ENCODE results near the gene CDH4. TPM values are rescaled to one million over a fixed set of nuclear protein-coding genes. Genes with fewer than 3 reads are reported as not detected.

CDH4 gene
- total RNA-seq, 1 donor from 2014 or later, result under 0.01 TPM

DNA sequence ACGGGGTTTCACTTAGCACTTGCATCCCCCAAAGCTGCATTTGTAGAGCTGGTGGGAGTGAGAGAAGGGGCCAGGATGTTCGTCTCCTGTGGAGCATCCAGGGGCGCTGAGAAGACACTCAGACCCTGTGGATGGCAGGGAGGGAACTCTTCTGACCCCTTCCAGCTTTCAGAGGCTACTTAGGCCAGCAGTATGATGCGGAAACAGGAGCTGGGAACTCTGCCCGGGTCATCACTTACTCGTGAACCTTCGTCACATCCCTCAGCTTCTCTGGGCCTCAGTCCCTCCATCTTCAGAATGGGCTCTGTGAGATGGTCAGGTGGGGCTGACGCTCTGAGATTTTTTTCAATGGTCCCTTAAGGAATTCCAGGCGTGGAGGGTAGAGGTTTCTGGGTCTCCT lies 585.1 kb downstream of the CDH4 start:
- no peak for DNase-seq (ENCODE audit: low read depth in 2 of 2)

DNA sequence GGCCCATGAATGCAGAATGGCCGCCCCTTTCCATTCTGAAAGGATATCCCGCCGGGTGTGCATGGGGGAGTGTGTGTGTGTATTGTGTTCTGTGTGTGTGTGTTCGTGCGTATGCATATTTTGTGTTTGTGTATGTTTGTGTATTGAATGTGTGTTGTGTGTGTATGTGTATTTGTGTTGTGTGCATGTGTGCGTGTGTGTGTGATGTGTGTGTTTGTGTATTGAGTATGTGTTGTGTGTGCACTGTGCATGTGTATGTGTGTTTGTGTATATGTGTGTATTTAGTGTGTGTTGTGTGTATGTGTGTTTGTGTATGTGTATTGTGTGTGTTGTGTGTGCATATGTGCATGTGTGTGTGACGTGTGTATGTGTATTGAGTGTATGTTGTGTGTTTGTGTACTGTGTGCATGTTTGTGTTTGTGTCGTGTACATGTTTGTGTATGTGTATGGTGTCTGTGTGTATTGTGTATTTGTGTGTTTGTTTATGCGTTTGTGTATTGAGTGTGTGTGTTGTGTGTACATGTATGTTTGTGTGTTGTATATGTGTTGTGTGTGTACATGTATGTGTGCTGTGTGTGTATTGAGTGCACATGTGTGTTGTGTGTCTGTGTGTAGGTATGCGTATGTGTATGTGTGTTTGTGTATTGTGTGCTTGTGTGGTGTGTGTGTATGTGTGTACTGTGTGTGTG lies 587.3 kb downstream of the CDH4 start:
- no peak for DNase-seq (ENCODE audit: low read depth in 2 of 2)

DNA sequence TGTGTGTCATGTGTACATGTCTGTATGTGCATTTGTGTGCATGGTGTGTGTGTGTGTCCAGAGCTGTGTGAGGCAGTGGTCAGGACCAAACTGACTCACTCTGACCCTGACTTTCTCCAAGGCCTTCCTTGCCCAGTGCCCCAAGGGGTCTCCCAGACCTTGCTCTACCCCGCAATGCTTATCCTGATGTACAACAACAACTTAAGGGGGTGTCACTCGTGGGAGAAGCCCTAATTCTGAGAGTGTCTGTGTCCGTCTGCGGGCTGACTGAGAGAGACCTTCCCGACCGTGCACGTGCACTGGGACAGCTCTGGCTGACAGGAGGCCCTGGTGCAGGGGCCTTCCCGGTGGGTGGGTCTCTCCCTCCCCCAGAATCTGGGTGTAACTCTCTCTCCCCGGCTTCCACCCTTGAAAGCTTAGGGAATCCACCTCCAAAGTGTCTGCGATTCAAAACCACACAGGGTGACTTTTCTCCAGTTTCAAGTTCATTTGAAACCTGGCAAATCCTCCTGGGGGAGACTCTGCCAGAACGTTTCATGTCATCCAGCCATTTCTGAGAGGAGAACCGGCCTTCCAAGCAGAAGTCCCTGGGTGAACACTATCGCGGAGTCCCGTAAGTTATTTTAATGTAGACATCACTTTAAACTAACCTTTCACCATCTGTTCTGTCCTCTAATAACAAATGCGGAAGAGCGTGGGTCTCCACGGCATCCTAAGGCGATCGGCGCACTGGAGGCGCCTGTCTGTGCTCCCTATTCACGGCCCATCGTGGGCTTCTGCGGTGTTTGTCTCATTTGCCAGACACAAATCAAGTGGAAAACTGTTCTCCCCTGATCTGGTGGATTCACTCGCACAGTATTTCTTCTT lies 588.1 kb downstream of the CDH4 start:
- DNase-seq (ENCODE audit: low read depth in 2 of 2), result no peak

DNA sequence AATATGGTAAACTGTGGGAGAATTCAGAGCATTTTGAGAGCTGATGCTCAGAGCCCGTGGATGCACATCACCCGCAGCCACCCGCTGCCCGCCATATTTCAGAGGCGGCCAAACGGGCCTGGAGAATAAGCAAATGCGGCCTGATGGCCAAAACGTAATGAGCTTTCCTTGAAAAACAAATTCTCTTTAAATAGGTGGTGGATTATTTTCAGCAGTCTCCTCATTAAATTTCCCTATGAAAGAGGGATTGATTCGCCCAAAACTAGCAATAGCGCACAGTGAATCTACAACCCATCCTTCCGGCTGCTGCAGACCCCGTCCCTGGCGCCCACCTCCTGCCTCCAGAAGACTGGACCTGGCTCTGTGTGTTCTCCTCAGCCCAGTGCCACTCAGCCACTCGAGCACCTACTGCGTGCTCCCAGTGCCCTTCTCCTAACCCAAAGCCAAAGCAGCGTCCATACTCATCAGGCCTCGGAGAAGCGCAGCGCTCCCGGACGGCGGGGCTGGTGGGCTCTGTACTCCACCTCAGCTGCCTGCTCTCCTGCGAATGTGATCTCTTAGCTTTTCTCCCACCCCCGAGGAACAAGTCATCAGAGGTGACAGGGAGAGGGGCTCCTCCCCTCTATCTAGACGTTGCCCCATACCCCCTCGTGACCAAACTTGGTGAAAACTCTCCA lies 588.9 kb downstream of the CDH4 start:
- DNase-seq (ENCODE audit: low read depth in 2 of 2), result no peak

DNA sequence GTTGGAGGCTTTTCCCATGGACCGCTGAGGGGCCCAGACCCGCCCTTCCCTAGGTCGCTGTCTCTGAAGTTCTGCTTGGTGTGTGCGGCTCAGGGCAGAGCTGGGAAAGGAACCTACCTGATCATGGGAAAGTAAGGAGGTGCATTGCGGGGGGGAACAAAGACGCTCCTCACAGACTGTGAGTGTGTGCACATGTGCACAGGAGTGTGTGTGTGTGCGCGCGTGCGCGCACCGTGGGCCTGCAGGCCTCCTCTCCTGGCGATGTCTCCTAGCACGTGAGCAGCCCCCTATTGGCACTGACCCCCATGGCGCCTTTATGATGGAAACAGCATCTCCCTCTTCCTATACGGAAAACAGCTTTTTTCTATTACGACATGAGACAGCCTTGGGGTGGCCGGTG lies 589.5 kb downstream of the CDH4 start:
- no peak for DNase-seq (ENCODE audit: low read depth in 2 of 2)

DNA sequence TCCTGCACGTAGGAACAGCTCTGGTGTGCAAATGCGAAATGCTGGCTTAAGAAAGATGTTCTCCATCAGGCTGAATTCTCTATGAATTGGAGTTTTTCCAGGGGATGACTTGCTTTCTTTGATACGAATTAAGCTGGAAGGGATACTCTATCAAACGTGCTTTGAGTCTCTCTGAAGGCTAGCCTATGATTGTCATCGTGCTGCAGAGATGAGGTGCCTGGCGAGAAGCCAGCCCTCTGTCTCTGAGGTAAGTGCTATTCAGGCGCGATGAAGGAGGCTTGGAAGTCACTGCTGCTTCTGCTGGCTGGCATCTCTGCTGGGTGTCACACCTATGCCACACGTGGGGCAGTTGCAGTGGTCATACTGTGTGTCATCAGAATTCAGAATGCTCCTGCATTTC lies 589.9 kb downstream of the CDH4 start:
- DNase-seq (ENCODE audit: low read depth in 2 of 2), result no peak

DNA sequence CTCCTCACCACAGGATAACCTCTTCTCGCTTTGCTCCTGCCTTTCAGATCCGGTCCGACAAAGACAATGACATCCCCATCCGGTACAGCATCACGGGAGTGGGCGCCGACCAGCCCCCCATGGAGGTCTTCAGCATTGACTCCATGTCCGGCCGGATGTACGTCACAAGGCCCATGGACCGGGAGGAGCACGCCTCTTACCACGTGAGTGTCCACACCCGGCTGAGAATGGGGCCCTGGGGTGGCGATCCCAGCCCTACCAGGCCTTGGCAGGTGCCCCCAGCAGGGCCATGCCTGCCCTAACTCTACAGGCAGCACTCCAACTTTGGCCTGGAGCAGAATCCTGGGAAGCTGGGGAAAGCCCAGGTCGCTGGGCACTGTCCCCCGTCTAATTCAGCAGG lies 592.6 kb downstream of the CDH4 start:
- DNase-seq (ENCODE audit: low read depth in 2 of 2), result no peak

DNA sequence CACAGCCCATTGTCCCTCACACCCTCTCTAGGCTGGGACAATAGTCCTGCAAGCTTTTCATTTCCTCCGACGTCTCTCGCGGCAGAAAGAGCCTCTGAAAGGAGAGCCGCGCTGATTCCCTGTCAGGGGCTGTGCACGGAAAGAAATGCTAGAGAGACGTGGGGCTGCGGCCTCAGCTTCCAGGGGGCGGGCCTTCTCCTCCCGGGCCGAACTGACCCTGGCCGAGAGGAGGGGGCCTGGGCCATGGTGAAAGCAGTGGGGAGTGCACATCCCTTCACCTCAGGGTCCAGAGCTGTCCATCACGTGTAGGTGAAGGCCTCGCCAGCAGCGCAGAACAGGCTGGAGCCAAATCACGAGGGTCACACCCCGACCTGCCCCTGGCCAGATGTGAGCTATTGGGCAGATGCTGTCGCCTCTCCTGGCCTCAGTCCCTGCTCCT lies 593.2 kb downstream of the CDH4 start:
- DNase-seq (ENCODE audit: low read depth in 2 of 2), result no peak

DNA sequence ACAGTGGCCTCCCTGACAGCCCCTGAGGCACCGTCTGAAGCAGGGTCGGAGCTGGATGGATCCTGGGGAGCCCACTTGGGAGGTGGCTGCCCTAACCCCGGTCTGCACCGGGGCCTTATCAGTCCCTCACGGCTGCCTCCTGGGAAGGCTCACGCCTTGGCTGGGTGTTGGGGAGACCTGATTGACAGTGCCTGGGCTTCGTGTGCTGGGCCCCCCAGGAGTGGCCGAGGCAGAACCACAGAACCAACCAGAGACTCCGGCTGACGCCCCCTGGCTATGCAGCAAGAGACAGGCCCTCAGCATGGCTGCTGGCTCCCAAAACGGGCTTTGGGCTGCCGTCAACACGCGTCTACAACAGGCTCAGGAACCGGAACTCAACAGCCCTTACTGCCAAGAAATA lies 594.0 kb downstream of the CDH4 start:
- no peak for DNase-seq (ENCODE audit: low read depth in 2 of 2)

DNA sequence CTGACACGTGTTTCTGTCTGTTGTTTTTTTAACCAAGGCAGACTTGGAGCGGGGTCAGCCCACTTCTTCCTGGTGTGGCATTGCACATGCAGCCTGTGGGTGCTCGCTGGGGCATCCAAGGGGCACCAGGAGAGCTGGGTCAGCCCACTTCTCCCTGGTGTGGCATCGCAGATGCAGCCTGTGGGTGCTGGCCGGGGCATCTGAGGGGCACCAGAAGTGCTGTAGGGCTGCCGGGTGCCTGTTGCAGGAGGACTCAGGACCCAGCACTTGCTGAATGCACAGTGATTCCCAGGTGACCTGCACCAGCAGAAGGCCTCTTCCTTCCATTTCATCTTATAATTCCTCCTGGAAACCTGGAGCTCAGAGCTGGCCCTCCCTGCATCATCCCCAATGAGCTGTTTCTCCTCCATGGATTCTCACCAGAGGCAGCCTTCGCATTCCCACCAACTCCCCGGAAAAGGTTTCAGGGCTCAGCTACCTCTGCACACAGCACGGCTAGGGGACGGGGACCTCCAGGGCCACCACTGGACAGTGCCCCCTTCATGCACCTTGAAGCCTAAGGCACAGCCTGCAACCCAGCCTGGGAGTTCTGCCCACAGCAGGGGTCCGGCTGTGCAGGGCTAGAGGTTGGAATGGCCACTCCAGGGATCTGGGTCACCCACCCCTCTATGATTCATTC lies 594.8 kb downstream of the CDH4 start:
- no peak for DNase-seq (ENCODE audit: low read depth in 2 of 2)

DNA sequence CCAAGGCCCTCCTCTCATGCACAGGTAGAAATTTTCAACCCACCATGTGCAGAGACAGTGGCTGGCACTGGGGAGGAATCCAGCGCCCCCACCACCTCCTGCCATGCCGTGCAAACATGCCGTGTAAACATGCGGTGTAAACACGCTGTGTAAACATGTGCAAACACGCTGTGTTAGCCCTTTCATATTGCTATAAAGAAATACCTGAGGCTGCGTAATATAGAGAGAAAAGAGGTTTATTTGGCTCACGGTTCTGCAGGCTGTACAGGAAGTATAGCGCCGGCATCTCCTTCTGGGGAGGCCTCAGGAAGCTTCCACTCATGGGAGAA lies 595.3 kb downstream of the CDH4 start:
- no peak for DNase-seq (ENCODE audit: low read depth in 2 of 2)

DNA sequence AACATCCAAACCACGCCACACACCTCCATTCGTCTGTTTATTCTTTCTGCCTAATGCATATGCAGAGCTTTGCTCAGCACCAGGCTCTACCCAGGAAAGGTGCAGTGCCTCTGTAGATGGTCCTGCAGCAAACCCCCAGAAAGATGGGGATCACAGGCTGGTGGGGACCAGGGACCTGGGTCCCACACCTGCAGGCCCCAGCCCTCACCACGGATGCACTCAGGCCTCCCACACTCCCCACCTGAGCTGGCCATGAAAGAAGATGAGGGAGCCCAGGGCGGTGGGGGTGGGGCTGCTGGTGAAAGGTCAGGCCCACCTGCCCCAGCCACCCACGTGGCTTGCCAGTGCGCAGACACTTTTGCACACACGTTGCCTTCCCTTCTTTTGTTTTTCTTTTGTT lies 595.9 kb downstream of the CDH4 start:
- DNase-seq (ENCODE audit: low read depth in 2 of 2), result no peak

DNA sequence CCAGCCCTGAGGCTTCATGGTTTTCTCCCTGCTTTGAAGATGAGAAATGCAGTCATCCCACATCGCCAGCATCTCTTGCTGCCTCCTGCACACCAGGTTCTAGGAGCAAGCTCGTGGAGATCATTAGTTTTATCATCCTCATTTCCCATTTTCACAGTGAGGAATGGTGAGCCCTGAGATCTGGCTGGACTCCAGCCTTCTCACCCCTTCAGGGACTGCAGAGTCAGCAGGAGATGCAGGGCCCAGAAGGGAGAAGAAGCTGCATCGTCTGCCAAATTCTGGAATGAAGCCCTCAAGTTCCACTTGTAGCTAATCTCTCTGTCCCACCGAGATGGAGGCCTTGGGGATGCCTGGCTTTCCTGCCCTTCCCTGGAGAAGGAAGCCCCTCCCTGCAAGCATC lies 596.8 kb downstream of the CDH4 start:
- no peak for DNase-seq (ENCODE audit: low read depth in 2 of 2)

DNA sequence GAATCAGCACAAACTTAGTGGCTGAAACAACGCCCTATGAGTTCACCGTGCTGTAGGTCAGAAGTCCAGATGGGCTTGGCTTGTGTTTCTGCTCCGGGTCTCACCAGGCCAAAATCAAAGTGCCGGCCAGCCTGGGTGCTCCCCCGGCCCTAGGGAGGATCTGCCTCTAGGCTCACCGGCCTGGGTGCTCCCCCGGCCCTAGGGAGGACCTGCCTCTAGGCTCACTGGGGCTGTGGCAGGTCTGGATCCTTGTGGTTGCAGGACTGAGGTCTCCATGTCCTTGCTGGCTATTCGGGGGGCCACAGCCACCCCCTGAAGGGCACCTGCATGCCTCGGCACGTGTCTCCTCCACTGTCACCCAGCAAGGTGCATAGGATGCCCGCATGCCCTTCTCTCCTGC lies 597.3 kb downstream of the CDH4 start:
- no peak for DNase-seq (ENCODE audit: low read depth in 2 of 2)

DNA sequence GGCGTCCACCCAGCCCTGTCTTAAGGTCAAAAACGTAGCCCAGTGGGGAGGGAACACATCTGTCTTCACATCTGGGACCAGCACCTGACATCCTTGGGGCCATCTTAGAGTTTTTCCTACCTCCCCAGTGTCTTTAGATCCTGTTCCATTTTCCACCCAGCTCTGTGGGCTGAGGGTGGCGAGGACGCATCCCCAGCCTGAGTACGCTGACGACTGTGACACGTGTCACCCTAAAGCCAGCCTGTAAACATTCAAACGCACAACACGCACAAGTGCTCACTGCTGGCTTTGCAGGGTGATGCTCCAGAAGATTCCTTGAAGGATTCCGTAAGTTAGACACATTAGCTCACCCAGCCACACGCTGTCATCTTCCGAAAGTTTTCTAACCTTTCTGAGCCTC lies 597.8 kb downstream of the CDH4 start:
- DNase-seq (ENCODE audit: low read depth in 2 of 2), result no peak

DNA sequence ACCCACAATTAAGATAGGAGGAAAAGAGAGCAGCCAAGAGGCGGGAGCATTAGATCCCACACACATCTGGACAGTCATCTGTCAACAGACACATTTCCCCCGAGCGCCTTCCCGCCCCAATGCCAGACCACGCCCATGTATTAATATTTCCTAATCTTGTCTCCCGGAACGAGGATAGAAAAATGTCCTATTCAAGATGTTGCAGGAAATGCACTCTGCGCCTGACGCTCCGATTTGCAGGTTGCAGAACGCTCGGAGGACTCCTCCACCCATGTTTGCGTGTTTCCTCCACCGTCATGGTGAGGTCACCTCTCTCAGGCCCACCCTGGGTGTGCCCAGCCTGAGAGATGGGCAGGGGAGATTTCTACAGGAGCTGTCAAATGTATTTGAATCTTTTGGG lies 598.4 kb downstream of the CDH4 start:
- DNase-seq (ENCODE audit: low read depth in 2 of 2), result no peak

DNA sequence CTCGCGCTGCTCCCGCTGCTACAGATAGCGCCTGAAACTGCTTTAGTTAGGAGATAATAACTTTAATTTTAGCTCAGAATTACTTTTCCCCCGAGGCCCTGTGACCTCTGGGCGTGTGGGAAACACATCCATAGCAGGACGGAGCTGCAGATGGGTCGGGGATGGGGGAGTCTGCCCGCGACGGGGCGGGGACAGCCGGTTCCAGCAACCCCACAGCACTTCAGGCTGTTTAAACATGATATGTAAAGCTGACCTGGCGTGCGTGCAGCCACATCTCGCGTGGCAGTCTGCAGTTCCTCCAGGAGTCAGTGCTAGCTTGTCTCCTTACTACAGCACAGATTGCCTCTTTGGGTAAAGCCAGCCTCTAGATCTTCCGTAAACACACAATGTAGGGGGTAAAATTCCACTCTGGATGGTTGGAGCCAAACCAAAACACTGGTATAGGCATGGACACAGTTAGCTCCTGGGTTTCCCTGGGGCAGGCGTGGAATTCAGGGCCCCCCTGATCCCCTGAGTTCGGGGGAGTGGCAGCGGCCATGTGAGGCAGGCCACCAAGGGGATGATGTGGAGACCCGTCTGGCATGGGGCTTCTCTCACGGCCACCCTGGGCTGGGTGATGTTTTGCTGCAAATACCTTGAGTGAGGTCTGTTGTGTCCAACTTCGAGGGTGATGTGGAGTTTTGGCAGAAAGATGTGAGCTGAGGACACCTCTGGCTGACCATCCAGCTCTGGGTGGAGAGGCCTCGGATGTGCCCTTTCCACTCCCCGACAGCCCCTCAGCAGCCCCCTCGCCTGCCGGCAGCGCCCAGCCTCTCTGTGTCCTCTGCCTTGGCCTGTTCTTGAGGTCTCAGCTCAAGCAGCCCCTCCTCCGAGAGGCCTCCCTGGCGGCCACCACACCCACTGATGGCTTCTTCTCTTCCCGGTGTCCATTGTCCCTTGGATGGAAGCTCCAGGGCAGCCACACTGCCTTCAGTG lies 599.2 kb downstream of the CDH4 start:
- DNase-seq (ENCODE audit: low read depth in 2 of 2), result no peak

DNA sequence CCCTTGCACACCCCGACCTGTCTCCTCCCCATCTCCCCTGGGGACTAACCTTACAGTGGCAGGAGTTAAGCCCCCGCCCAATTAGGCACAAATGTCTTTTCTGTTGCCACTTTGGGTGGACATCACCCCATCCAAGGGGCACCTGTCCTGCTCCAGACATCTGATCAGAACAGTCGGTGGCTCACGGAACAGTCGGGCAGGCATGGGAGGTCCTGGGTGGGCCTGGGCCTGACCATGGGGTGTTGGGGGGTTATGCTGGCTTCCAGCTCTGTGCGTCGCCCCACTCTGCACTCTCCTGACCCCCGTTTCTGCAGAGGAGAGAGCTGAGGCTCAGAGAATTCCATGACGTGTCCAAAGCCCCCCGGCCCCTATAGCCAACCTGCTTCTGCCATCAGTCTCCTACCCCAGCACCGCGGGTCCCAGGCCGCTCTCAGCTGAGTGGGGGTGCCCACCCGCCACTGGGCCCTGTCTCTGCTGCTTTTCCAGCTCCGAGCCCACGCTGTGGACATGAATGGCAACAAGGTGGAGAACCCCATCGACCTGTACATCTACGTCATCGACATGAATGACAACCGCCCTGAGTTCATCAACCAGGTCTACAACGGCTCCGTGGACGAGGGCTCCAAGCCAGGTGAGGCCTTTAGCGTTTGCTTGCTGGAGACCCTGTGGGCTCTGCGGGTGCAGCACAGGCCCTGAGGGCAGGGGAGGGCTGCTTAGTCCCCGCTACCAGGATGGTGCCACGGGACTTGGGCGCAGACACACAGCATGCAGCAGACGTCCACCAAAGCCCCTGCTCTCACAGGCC lies 600.4 kb downstream of the CDH4 start:
- DNase-seq (ENCODE audit: low read depth in 2 of 2), result no peak

DNA sequence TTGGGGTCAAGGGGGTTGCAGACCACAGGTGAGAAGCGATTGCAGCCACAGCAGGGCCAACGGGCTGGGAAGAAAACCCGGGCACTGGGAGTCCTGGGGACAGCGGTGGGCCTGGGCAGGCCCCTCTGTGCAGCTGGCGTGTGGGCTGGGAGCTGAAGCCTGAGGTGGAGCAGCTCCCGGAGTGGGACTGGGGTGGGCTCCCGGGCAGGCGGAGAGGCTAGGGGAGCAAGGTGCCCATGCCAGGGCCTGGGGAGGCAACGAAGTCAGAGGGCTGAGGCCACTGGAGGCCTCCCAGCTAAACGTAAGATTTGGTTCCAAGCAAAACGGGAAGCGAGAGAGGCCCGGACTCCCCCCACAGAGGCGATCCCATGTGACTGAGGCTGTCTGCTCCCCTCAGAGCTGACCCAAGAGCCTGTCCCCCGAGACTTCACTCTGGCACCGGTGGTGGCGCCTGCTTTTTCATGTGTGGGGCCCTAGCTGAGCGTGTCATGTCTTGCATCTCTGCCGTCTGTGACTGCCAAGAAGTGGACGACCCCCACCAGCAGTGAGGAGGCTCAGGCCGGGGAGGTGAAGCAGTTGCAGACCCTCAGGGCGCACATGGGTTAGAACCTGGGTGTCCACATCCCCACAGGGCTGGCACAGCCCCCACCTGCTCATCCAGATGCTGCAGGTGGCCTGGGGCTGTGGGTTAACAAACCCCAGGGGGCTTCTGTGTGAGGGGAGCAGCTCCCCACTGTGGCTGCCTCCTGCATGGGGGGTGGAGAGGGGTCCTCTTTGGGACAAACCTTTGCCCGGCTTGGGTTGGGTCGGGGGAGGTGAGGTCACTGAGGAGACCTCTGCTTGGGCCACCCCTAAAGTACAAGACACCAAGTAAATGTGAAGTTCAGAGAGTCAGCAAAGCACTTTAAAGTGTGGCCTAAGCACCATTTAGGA lies 601.3 kb downstream of the CDH4 start:
- DNase-seq (ENCODE audit: low read depth in 2 of 2), result no peak
